ENCODE results near the gene GCDH.
A peak's percentile ranks its signal among the peaks of the same experiment; 100 is the strongest.
"Not testable (repeated sequence)": the region's sequence is repeated elsewhere in the genome, so short reads cannot be mapped to it uniquely, and the experiment has no call there.

The GCDH gene

DNA sequence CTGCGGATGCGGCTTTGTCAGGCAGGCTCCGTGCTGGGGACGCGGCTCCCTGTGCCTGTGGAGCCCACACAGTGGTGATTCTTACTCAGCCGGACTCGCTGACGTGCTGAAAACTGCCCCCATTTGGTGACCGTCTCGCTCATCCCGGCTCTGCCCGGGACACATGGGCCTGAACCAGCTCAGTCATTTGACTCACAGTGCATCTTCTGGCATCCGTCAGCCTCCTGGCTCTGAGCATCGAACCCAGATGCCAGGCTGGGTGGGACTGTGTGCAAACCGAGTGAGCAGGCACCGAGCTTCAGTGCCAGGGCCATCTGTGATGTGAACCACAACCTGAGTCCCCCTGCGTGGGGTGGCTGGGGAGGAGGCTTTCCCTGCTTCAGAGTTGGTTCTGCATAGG lies 5.5 kb downstream of the GCDH start:
- DNase-seq (ENCODE audit: insufficient read length, low spot score) (no peak), FAIRE-seq (no peak)
- no peak for TF ChIP-seq TAF1 (IDR thresholded peaks at IDR 0.05; ENCODE audit: low read depth, low read length)
- TF ChIP-seq POLR2A (IDR thresholded peaks at IDR 0.05; ENCODE audit: low read depth, low read length), result no peak
- no peak for TF ChIP-seq POU2F2 (IDR thresholded peaks at IDR 0.05; ENCODE audit: low read depth, low read length)
- no peak for TF ChIP-seq PAX5 (IDR thresholded peaks at IDR 0.05; ENCODE audit: insufficient read depth, low read length, severe bottlenecking)
- TF ChIP-seq SPI1 (IDR thresholded peaks at IDR 0.05; ENCODE audit: low read depth, low read length), result no peak
- TF ChIP-seq POLR2AphosphoS5 (IDR thresholded peaks at IDR 0.05; ENCODE audit: low read depth, low read length), result no peak

DNA sequence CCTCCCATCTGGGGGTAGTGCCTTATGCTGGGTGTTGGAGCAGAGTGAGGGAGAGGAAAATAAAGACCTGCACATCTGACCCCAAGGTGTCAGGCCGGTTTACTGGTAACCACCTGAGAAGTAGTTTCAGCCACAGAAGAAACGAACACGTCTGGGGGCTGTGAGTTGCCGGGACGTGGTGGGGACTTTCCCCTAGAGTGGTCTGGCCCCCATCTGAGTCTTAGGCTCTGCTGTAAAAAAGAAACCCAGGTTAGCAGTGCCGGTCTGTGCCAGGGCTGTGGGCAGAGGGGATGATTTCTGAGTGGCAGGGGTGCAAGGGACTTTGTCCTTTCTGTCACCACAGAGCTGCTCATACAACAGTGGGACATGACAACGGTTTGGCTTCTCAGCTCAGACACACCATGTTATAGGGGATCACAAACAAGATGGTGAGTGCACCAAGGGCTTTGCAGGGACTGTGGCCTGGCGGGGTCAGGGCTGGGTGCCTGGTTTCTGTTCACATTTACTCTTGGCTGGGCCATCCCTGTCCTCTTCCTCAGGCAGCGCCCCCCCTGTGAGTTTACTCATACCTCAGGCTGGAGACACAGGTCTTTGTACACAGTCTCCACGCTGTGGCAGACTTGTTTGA lies 9.0 kb downstream of the GCDH start:
- no peak for TF ChIP-seq POLR2A (IDR thresholded peaks at IDR 0.05; ENCODE audit: low read depth, low read length)
- TF ChIP-seq PAX5 (IDR thresholded peaks at IDR 0.05; ENCODE audit: insufficient read depth, low read length, severe bottlenecking), result peak; percentile 24
- TF ChIP-seq POU2F2 (IDR thresholded peaks at IDR 0.05; ENCODE audit: low read depth, low read length), result peak; percentile 71; the same call in 1 of the 2 replicates
- DNase-seq (ENCODE audit: insufficient read length, low spot score) (peak; percentile 63), FAIRE-seq (peak; percentile 94)

DNA sequence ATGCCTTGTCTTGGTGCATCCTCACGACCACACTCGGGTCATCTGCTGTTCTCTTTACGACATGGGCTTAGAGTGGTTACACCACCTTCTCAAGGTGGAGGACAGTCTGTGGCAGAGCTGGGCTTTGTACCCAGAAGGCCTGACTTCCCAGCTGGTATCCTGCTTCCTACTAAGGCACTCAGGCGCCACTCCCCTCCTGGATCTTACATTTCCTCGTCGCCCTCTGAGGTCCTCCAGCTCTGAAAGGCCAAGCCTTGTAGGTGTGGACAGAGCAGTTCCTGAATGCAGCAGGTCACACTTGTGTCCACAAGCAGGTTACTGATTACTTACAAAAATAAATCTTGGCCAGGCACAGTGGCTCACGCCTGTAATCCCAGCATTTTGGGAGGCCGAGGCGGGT lies 16.2 kb downstream of the GCDH start:
- DNase-seq (ENCODE audit: insufficient read length, low spot score) (no peak), FAIRE-seq (no peak)
- TF ChIP-seq POLR2A (IDR thresholded peaks at IDR 0.05; ENCODE audit: low read depth, low read length), result no peak
- TF ChIP-seq TAF1 (IDR thresholded peaks at IDR 0.05; ENCODE audit: low read depth, low read length), result no peak
- no peak for TF ChIP-seq POU2F2 (IDR thresholded peaks at IDR 0.05; ENCODE audit: low read depth, low read length)

DNA sequence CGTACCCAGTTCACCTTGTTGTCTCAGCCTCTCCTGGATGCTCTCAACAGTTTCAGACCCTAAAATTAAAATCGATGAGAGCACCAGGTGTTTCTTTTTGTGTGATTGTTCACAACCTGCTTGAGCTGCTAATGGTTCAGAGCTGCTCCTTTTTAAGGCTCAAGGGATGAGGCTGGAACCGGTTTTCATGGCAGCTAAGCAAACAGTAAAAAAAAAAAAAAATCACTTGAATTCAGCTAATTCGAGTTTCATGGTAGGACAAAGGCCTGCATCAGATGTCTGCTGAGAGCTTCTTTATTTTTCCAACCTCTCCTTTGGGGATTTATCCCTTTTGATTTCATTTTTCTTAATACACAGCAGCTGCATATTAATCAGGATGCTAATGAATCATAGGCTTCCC lies 21.6 kb downstream of the GCDH start:
- no peak for TF ChIP-seq POLR2A (IDR thresholded peaks at IDR 0.05; ENCODE audit: low read depth, low read length)
- no peak for TF ChIP-seq SPI1 (IDR thresholded peaks at IDR 0.05; ENCODE audit: low read depth, low read length)
- no peak for TF ChIP-seq TAF1 (IDR thresholded peaks at IDR 0.05; ENCODE audit: low read depth, low read length)
- DNase-seq (ENCODE audit: insufficient read length, low spot score) (no peak), FAIRE-seq (no peak)

DNA sequence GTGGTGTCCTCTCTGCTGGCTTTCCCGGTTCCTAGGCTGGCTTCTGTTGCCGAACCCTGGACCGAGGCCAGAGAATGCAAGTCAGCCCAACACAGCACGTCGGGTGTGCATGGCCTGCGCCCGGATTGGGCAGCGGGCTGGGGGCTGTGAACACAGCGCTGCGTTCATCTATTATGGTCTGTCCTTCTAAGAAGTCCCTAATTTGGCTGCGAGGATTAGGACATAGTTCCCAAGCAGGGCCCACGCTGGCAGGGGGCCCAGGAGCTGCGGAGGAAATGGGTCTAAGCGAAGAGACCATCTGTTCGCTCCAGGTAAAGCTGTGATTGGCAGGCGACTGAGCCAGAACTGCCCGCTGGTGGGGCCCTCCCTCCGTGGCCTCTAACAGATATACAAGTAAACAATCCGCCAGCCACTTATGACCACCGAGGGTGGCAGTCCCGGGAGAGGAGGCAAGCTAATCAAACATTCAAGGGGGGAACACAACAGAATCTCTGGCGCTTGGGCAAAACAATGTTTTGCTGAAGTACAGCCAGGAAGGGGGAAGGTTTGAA lies 22.1 kb downstream of the GCDH start:
- DNase-seq (ENCODE audit: insufficient read length, low spot score), result no peak
- FAIRE-seq, result no peak

DNA sequence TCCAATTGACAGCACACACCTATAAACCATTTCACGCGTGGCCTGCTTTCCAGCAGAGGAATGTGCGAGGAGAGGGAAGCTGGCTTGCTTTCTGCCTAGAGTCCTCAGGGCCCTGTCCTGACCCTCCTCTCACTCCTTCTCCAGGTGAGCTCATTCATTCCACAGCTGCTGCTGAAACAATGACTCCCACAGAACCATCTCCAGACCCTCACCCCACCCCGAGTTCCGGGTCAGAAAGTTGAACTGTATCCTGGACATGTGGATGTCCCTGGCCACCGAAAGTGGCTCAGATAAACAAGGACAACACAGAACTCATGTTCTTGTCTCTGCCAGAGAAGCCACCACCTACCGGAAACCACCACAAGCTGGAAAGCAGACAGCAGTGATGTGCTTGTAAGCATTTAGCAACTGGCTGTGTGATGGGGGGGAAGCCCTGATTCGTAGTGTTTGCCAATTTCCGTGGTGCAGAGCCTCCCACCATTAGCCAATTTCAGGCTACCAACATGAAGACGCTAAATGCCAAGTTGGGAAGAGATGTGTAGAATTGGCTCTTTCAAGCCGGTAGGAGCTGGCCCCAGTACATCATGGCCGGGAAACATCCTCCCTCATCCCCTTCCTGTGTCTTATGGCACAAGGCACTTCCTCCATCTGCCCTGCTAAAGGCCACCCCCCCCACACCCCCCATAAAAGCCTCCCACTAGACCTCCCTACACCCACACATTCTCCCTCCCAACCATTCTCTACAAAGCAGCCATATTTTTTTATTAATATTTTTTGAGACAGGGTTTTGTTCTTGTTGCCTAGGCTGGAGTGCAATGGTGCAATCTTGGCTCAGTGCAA lies 23.1 kb downstream of the GCDH start:
- 0 out of 2 replicates have a peak, but pooled peaks have one; percentile 17 for TF ChIP-seq SPI1 (IDR thresholded peaks at IDR 0.05; ENCODE audit: low read depth, low read length)
- TF ChIP-seq POLR2AphosphoS5 (IDR thresholded peaks at IDR 0.05; ENCODE audit: low read depth, low read length), result peak; percentile 49
- TF ChIP-seq POU2F2 (IDR thresholded peaks at IDR 0.05; ENCODE audit: low read depth, low read length), result no peak
- peak; percentile 60 for TF ChIP-seq POLR2A (IDR thresholded peaks at IDR 0.05; ENCODE audit: low read depth, low read length)
- peak; percentile 84 for FAIRE-seq

More for the DNA sequence above, 22.1 kb downstream of the GCDH start:
- no peak for TF ChIP-seq SPI1 (IDR thresholded peaks at IDR 0.05; ENCODE audit: low read depth, low read length)
- TF ChIP-seq POU2F2 (IDR thresholded peaks at IDR 0.05; ENCODE audit: low read depth, low read length), result no peak
- no peak for TF ChIP-seq POLR2AphosphoS5 (IDR thresholded peaks at IDR 0.05; ENCODE audit: low read depth, low read length)
- no peak for TF ChIP-seq PAX5 (IDR thresholded peaks at IDR 0.05; ENCODE audit: insufficient read depth, low read length, severe bottlenecking)
- no peak for TF ChIP-seq POLR2A (IDR thresholded peaks at IDR 0.05; ENCODE audit: low read depth, low read length)
- no peak for TF ChIP-seq TAF1 (IDR thresholded peaks at IDR 0.05; ENCODE audit: low read depth, low read length)

DNA sequence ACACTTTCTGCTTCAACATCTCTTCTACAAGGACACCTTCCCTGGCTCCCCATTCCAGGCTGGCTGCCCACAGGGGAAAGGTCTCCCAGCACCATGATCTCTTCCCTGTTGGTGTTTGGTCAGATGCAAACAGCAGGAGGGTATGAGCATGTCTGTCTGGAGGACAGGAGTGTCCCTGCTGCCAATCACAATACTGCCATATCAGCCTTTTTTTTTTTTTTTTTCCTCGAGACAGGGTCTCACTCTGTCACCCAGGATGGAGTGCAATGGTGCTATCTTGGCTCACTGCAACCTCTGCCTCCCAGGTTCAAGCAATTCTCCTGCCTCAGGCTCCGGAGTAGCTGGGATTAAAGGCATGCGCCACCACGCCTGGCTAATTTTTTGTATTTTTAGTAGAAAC lies 24.9 kb downstream of the GCDH start:
- FAIRE-seq; DNase-seq (ENCODE audit: insufficient read length, low spot score): not testable (repeated sequence)

More for the DNA sequence above, 23.1 kb downstream of the GCDH start:
- DNase-seq (ENCODE audit: insufficient read length, low spot score), result peak; percentile 51

DNA sequence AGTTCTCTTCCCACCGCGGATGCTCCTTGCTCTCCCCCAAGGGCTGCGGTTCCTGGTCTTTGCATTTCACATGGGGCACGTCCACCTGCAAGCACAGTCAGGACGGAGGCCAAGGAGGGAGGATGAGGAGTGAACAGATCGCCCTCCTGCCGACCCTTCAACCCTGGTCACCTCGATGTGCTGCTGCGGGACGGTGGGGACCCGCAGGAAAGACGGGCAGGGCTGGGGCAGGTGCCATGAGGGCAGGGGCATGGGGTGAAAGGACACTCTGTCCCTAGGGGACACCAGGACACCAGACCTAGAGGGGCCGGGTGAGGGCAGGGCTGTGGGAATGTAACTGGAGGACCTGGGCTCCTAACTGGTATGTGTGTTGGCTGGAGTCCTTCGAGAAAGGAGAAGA lies 27.3 kb downstream of the GCDH start:
- DNase-seq (ENCODE audit: insufficient read length, low spot score), result no peak
- FAIRE-seq, result no peak
- TF ChIP-seq PAX5 (IDR thresholded peaks at IDR 0.05; ENCODE audit: insufficient read depth, low read length, severe bottlenecking), result no peak
- no peak for TF ChIP-seq POU2F2 (IDR thresholded peaks at IDR 0.05; ENCODE audit: low read depth, low read length)
- no peak for TF ChIP-seq TAF1 (IDR thresholded peaks at IDR 0.05; ENCODE audit: low read depth, low read length)
- TF ChIP-seq SPI1 (IDR thresholded peaks at IDR 0.05; ENCODE audit: low read depth, low read length), result no peak

DNA sequence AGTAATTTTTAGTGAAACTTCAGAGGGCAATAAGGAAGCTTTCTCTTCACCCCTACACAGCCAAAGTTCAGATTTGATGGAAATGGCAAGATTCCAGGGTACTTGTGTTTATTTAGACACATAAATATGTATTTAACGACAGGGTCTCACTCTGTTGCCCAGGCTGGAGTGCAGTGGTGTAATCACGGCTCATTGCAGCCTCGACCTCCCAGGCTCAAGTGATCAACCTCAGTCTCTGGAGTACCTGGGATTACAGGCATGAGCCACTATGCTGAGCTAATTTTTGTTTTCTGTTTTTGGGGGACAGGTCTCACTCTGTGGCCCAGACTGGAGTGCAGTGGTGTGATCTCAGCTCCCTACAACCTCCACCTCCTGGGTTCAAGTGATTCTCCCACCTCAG lies 30.1 kb downstream of the GCDH start:
- DNase-seq (ENCODE audit: insufficient read length, low spot score) (no peak), FAIRE-seq (no peak)
- no peak for TF ChIP-seq POU2F2 (IDR thresholded peaks at IDR 0.05; ENCODE audit: low read depth, low read length)
- TF ChIP-seq POLR2AphosphoS5 (IDR thresholded peaks at IDR 0.05; ENCODE audit: low read depth, low read length), result no peak
- TF ChIP-seq TAF1 (IDR thresholded peaks at IDR 0.05; ENCODE audit: low read depth, low read length), result no peak
- no peak for TF ChIP-seq POLR2A (IDR thresholded peaks at IDR 0.05; ENCODE audit: low read depth, low read length)
- no peak for TF ChIP-seq PAX5 (IDR thresholded peaks at IDR 0.05; ENCODE audit: insufficient read depth, low read length, severe bottlenecking)
- no peak for TF ChIP-seq SPI1 (IDR thresholded peaks at IDR 0.05; ENCODE audit: low read depth, low read length)

DNA sequence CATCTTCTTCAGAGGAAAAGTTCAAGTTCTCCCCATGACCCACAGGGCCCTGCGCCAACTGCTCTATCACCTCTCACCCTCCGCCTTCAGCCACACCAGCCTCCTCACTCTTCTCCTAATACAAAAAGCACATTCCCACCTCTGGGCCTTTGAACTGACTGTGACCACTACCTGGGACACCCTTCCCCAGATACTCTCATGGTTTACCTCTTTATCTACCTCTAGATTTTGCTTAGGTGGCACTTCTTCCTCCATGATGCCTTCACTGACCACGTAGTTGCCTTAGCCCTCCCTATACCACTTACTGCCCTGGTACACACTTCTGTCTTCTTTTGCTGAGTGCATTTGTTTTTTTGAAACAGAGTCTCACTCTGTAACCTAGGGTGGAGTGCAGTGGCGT lies 32.0 kb downstream of the GCDH start:
- TF ChIP-seq POU2F2 (IDR thresholded peaks at IDR 0.05; ENCODE audit: low read depth, low read length) (no peak), POLR2AphosphoS5 (IDR thresholded peaks at IDR 0.05; ENCODE audit: low read depth, low read length) (no peak), POLR2A (IDR thresholded peaks at IDR 0.05; ENCODE audit: low read depth, low read length) (no peak), TAF1 (IDR thresholded peaks at IDR 0.05; ENCODE audit: low read depth, low read length) (no peak), SPI1 (IDR thresholded peaks at IDR 0.05; ENCODE audit: low read depth, low read length) (no peak)
- DNase-seq (ENCODE audit: insufficient read length, low spot score) (no peak), FAIRE-seq (no peak)

Data from GM12891 (cell line).